Smooth muscle cell (in vitro differentiated cells): Measurements from ENCODE around the gene SUMO3. TPM values are rescaled to one million over a fixed set of nuclear protein-coding genes. Genes with fewer than 3 reads are reported as not detected.
"Not testable (repeated sequence)": the region's sequence is repeated elsewhere in the genome, so short reads cannot be mapped to it uniquely, and the experiment has no call there.

ENCODE experiments used
- DNase-seq: peaks from one replicate; lab custom pipeline; 2025; ENCODE audit not compliant: unreplicated experiment; lab: John Stamatoyannopoulos, UW
- H2AFZ ChIP-seq: fragments of 200-600 bp; sonication (generic); 2 replicates; pipeline ENCODE4 v1.6.0; 2016; ENCODE audit warnings: antibody characterized with exemption, low read depth, mild to moderate bottlenecking
- H3F3A ChIP-seq: fragments of 200-600 bp; sonication (generic); 2 replicates; pipeline ENCODE4 v1.6.0; 2017; ENCODE audit warnings: antibody characterized with exemption, low read depth
- H3K27ac ChIP-seq: fragments of 200-600 bp; sonication (generic); 2 replicates; pipeline ENCODE4 v1.5.1; 2016; ENCODE audit warnings: low read depth, mild to moderate bottlenecking
- H3K27me3 ChIP-seq: fragments of 200-600 bp; sonication (generic); 2 replicates; pipeline ENCODE4 v1.6.1; 2016; ENCODE audit warnings: low read depth, mild to moderate bottlenecking
- H3K36me3 ChIP-seq: fragments of 200-600 bp; sonication (generic); 2 replicates; pipeline ENCODE4 v1.5.1; 2016; ENCODE audit warnings: low read depth
- H3K4me1 ChIP-seq: fragments of 200-600 bp; sonication (generic); 2 replicates; pipeline ENCODE4 v1.5.1; 2016; ENCODE audit warnings: low read depth
- H3K4me2 ChIP-seq: fragments of 200-600 bp; sonication (generic); 2 replicates; pipeline ENCODE4 v1.6.0; 2016; ENCODE audit warnings: mild to moderate bottlenecking
- H3K4me3 ChIP-seq: fragments of 200-600 bp; sonication (generic); 2 replicates; pipeline ENCODE4 v1.5.1; 2016; ENCODE audit warnings: mild to moderate bottlenecking
- H3K79me2 ChIP-seq: fragments of 200-600 bp; sonication (generic); 2 replicates; pipeline ENCODE4 v1.6.0; 2016; ENCODE audit warnings: low read depth, mild to moderate bottlenecking
- H3K9ac ChIP-seq: fragments of 200-600 bp; sonication (generic); 2 replicates; pipeline ENCODE4 v1.6.0; 2016; ENCODE audit warnings: low read depth
- H3K9me3 ChIP-seq: fragments of 200-600 bp; sonication (generic); replicated peaks from 2 replicates; pipeline ENCODE4 v1.5.1; 2016; ENCODE audit warnings: low read depth
- H4K20me1 ChIP-seq: fragments of 200-600 bp; sonication (generic); 2 replicates; pipeline ENCODE4 v1.6.0; 2016; ENCODE audit warnings: low read depth
- WGBS: methylation state at CpG from one replicate; pipeline ENCODE4 v1.1.7; 2016; ENCODE audit warnings: low lambda C conversion rate; 5-methylcytosine and 5-hydroxymethylcytosine counted together
- polyA plus RNA-seq: library from polyadenylated mRNA; unstranded; fragments of >200 nt; fragmentation: Nextera tagmentation; extraction: Ambion mirVana; gene quantifications from 2 replicates; pipeline ENCODE4 v1.2.1, GENCODE V29; 2016
- total RNA-seq: library from RNA; depleted of rRNA; stranded (reverse); fragments of >200 nt; gene quantifications from 2 replicates; pipeline ENCODE4 v1.2.3, GENCODE V29; 2014
- TF ChIP-seq, protein P1 (sequence below): fragments of 200-600 bp; sonication (generic); IDR thresholded peaks from 2 replicates; pipeline ENCODE4 v1.5.1; 2017; ENCODE audit warnings: borderline replicate concordance, mild to moderate bottlenecking, antibody characterized with exemption; ENCODE audit not compliant: insufficient read depth, poor library complexity, severe bottlenecking

Gene SUMO3
- total and polyA plus RNA-seq, 2 experiments from 2014 or later, result 87.9 to 124 TPM

DNA sequence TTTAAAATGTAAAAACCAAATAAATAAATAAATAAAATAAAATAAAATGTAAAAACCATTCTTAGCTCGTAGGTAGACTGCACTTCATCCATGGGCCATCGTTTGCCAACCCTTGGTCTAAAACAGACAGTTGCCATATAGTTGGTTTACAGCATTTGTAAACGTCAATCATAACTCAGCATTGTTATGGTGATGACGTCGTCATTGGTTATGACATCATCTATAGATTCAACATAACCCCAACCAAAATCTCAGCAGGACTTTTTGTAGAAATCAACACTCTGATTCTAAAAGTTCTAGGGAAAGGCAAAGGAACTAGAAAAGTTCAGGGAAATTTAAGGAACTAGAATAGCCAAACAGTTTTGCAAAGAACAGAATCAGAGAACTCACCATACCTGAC lies 15.8 kb upstream of the SUMO3 start:
- H3K4me1 ChIP-seq, result no peaks in the 10 kb centered on the region
- TF ChIP-seq, protein P1, sequence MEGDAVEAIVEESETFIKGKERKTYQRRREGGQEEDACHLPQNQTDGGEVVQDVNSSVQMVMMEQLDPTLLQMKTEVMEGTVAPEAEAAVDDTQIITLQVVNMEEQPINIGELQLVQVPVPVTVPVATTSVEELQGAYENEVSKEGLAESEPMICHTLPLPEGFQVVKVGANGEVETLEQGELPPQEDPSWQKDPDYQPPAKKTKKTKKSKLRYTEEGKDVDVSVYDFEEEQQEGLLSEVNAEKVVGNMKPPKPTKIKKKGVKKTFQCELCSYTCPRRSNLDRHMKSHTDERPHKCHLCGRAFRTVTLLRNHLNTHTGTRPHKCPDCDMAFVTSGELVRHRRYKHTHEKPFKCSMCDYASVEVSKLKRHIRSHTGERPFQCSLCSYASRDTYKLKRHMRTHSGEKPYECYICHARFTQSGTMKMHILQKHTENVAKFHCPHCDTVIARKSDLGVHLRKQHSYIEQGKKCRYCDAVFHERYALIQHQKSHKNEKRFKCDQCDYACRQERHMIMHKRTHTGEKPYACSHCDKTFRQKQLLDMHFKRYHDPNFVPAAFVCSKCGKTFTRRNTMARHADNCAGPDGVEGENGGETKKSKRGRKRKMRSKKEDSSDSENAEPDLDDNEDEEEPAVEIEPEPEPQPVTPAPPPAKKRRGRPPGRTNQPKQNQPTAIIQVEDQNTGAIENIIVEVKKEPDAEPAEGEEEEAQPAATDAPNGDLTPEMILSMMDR, result no peak
- peaks cover 4% of the 10 kb centered on the region for H3K9me3 ChIP-seq
- no peaks in the 10 kb centered on the region for H3K27me3 ChIP-seq
- H3K4me3 ChIP-seq, result no peak overlapping the region
- no peak overlapping the region for H3K4me2 ChIP-seq
- H2AFZ ChIP-seq, result no peak overlapping the region
- DNase-seq, result no peak
- WGBS, result 95% methylated on average over 5 of the region's 5 CpGs
- H3K9ac ChIP-seq, result no peak overlapping the region
- no peaks in the 10 kb centered on the region for H3K79me2 ChIP-seq
- no peaks in the 10 kb centered on the region for H4K20me1 ChIP-seq
- no peak overlapping the region for H3K27ac ChIP-seq
- no peaks in the 10 kb centered on the region for H3F3A ChIP-seq
- no peaks in the 10 kb centered on the region for H3K36me3 ChIP-seq

DNA sequence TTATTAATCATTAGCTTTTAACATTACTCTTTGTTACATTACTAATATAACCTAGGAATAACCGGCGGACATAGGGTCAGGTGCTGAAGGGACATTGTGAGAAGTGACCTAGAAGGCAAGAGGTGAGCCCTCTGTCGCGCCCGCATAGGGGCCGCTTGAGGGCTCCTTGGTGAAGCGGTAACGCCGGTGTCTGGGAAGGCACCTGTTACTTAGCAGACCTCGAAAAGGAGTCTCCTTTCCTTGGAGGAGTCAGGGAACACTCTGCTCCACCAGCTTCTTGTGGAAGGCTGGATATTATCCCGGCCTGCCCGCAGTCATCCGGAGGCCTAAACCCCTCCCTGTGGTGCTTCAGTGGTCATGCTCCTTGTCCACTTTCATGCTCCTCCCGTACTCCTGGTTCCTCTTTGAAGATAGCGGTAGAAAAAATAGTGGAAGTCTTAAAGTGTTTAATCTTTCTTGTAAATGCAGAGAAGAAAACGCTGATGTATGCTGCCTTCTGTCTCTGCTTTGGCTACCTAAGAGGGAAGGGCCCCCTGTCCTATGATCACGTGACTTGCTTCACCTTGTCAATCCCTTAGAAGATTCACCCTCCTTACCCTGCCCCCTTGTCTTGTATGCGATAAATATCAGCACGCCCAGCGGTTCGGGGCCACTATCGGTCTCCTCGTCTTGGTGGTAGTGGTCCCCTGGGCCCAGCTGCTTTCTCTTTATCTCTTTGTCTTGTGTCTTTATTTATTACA lies 14.8 kb upstream of the SUMO3 start:
- WGBS, result 93% methylated on average over 23 of the region's 23 CpGs
- H3K4me2 ChIP-seq, H3K36me3 ChIP-seq, H3K4me3 ChIP-seq, H3K27ac ChIP-seq, H2AFZ ChIP-seq, H3K4me1 ChIP-seq, H3K9me3 ChIP-seq, H3K9ac ChIP-seq, H3F3A ChIP-seq, DNase-seq, H3K79me2 ChIP-seq, H3K27me3 ChIP-seq, H4K20me1 ChIP-seq: not testable (repeated sequence)

DNA sequence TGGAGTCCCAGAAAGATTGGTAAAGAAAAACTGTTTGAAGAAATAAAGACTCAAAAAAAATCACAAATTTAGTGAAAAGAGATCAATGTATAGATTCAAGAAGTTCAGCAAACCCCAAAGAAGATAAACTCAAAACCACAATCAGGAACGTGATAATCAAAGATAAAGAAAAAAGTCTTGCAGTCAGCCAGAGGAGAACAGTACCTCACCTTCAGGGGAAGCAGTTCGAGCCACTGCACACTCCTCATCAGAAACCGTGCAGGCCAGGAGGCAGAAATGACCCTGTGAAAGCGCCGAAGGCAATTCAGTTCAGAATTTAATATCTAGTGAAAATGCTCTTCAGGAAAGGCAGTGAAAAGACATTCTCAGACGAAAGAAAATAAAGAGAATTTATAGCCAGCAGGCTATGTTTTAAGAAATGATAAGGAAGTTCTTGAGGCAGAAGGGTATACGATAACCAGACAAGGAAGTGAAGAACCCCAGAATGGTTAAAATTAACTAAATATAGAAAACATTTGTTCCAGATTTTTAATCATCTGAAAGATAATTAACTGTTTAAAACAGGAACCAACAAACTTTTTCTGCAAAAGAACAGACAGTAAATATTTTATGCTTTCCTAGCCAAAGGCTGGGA lies 13.5 kb upstream of the SUMO3 start:
- H3K4me1 ChIP-seq, result no peaks in the 10 kb centered on the region
- no peaks in the 10 kb centered on the region for H4K20me1 ChIP-seq
- H3K9me3 ChIP-seq, result peaks cover 6% of the 10 kb centered on the region
- H3K9ac ChIP-seq, result no peak overlapping the region
- no peak overlapping the region for H3K27ac ChIP-seq
- no peak overlapping the region for H3K4me2 ChIP-seq
- 68% methylated on average over 7 of the region's 7 CpGs for WGBS
- no peak overlapping the region for H3K4me3 ChIP-seq
- H3K27me3 ChIP-seq, result no peaks in the 10 kb centered on the region
- no peak for DNase-seq
- no peaks in the 10 kb centered on the region for H3F3A ChIP-seq
- no peak overlapping the region for H2AFZ ChIP-seq
- no peaks in the 10 kb centered on the region for H3K79me2 ChIP-seq
- TF ChIP-seq, protein P1, result no peak
- no peaks in the 10 kb centered on the region for H3K36me3 ChIP-seq

DNA sequence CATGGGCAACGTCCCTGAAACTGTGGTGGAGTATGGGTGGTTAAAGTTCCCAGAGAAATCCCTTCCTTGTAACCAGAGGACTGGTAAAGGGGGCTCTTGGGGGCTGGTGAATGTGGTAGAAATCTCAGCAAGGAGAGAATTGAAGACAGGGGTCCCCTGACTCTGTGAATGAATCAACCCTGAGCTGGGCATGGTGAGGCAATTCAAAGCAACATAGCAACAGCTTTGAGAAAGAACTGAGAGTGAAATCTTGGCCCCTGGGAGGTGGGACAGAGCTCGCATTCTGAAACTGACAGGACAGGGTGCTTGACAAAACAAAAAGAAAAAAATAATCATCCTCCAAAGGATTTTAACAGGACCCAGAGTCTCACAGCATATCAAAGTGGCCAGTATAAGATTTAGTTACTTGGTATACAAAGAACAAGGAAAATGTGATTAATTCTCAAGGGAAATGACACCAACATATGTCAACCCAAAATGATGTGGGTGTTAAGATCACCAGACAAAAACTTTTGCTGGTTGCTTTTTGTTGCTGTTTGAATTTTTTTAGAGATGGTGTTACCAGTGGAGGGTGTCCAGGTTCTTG lies 11.7 kb upstream of the SUMO3 start:
- H3F3A ChIP-seq, result no peaks in the 10 kb centered on the region
- H2AFZ ChIP-seq, result no peak overlapping the region
- H3K27ac ChIP-seq, result no peak overlapping the region
- H3K9ac ChIP-seq, result no peak overlapping the region
- 90% methylated on average over 2 of the region's 2 CpGs for WGBS
- H3K36me3 ChIP-seq, result no peaks in the 10 kb centered on the region
- no peaks in the 10 kb centered on the region for H4K20me1 ChIP-seq
- no peak overlapping the region for H3K4me2 ChIP-seq
- H3K9me3 ChIP-seq, result peaks cover 6% of the 10 kb centered on the region
- TF ChIP-seq, protein P1, result no peak
- no peaks in the 10 kb centered on the region for H3K79me2 ChIP-seq
- no peak overlapping the region for H3K4me3 ChIP-seq
- no peak for DNase-seq
- H3K27me3 ChIP-seq, result no peaks in the 10 kb centered on the region
- no peaks in the 10 kb centered on the region for H3K4me1 ChIP-seq
